A549 (cell line): Measurements from ENCODE around the gene KRT36. TPM values are rescaled to one million over a fixed set of nuclear protein-coding genes. Genes with fewer than 3 reads are reported as not detected.

Source experiments
- ATAC-seq, 2 experiments: fragments of 200-7000 bp in 1 of 2; fragments of >200 bp in 1 of 2; cut with Nextera tagmentation in 1 of 2; cut with Tn5 transposase in 1 of 2; 3 replicates each; pipeline versions ENCODE4 v1.8.0 to v1.9.1; 2018 to 2020; ENCODE audit warnings: mild to moderate bottlenecking in 1 of 2, moderate library complexity in 1 of 2
- CTCF ChIA-PET: fragments of 300-600 bp; sonication (Branson Sonifier 250); formaldehyde crosslinking; extraction: SDS; loops from one replicate; lab custom pipeline; 2021; ENCODE audit warnings: antibody characterized with exemption, inconsistent platforms; lab: Yijun Ruan, JAX
- POLR2A ChIA-PET: fragments of 350-600 bp; formaldehyde crosslinking; extraction: SDS; loops from one replicate; lab custom pipeline; 2021; ENCODE audit warnings: antibody characterized with exemption, inconsistent platforms; lab: Yijun Ruan, JAX
- DNase-seq, 2 experiments: peaks; one replicate each; pipeline versions ENCODE4 v3.0.0 to v3.0.0-alpha.2; 2011 to 2016; ENCODE audit warnings: low read depth in 1 of 2, low spot score in 1 of 2
- FAIRE-seq: peaks from 2 replicates; lab custom pipeline; 2011; peaks lifted over from hg19 to GRCh38; lab: Jason Lieb, UNC
- H3K27ac ChIP-seq, 2 experiments: fragments of >200 bp; sonication (Bioruptor Twin); formaldehyde crosslinking; 3 replicates each; pipeline ENCODE4 v1.5.1; 2016 to 2017
- H3K4me1 ChIP-seq: fragments of >200 bp; sonication (Bioruptor Twin); formaldehyde crosslinking; 3 replicates; pipeline ENCODE4 v1.6.1; 2016
- H3K4me2 ChIP-seq: fragments of >200 bp; sonication (Bioruptor Twin); formaldehyde crosslinking; 3 replicates; pipeline ENCODE4 v1.6.1; 2016
- H3K4me3 ChIP-seq: fragments of >200 bp; sonication (Bioruptor Twin); formaldehyde crosslinking; 3 replicates; pipeline ENCODE4 v1.5.1; 2016
- H3K9me3 ChIP-seq: fragments of >200 bp; sonication (Bioruptor Twin); formaldehyde crosslinking; 3 replicates; pipeline ENCODE4 v1.6.1; 2016
- BCL3 ChIP-seq: fragments of >200 bp; sonication (Bioruptor Twin); formaldehyde crosslinking; IDR thresholded peaks from 3 replicates; pipeline ENCODE4 v1.6.1; 2016
- CBX2 ChIP-seq: fragments of 200-600 bp; sonication (generic); IDR thresholded peaks from 2 replicates; pipeline ENCODE4 v1.6.1; 2016; ENCODE audit warnings: low read depth, mild to moderate bottlenecking, borderline replicate concordance
- EHMT2 ChIP-seq: fragments of 200-600 bp; sonication (generic); IDR thresholded peaks from 2 replicates; pipeline ENCODE4 v1.6.1; 2016; ENCODE audit warnings: antibody characterized with exemption, low read depth, mild to moderate bottlenecking, moderate library complexity
- FOSB ChIP-seq: fragments of 250-450 bp; sonication (Bioruptor Pico); IDR thresholded peaks from 2 replicates; pipeline ENCODE4 v1.5.0; 2020; ENCODE audit warnings: mild to moderate bottlenecking, moderate library complexity
- FOSL2 ChIP-seq, 2 experiments: fragments of 450-650 bp in 1 of 2; fragments of >200 bp in 1 of 2; sonication (Bioruptor Twin) in 1 of 2; formaldehyde crosslinking; IDR thresholded peaks; 2 replicates each; pipeline versions ENCODE4 v1.5.0 to v1.6.1; 2016 to 2020; ENCODE audit warnings: mild to moderate bottlenecking in 1 of 2, moderate library complexity in 1 of 2
- HDAC2 ChIP-seq: fragments of 200-600 bp; sonication (generic); IDR thresholded peaks from 2 replicates; pipeline ENCODE4 v1.6.1; 2016
- HEYL ChIP-seq: fragments of 250-450 bp; sonication (Bioruptor Pico); IDR thresholded peaks from 2 replicates; pipeline ENCODE4 v1.8.0; 2021; ENCODE audit warnings: mild to moderate bottlenecking, moderate library complexity
- HMGXB4 ChIP-seq: fragments of 250-450 bp; sonication (Bioruptor Pico); IDR thresholded peaks from 2 replicates; pipeline ENCODE4 v1.5.0; 2021; ENCODE audit warnings: mild to moderate bottlenecking, moderate library complexity, borderline replicate concordance
- HOXB13 ChIP-seq: fragments of 250-450 bp; sonication (Bioruptor Pico); IDR thresholded peaks from 2 replicates; pipeline ENCODE4 v1.5.0; 2020; ENCODE audit warnings: low read depth, mild to moderate bottlenecking, moderate library complexity
- HOXB5 ChIP-seq: fragments of 250-450 bp; sonication (Bioruptor Pico); IDR thresholded peaks from 2 replicates; pipeline ENCODE4 v1.5.0; 2020; ENCODE audit warnings: mild to moderate bottlenecking, moderate library complexity
- JUNB ChIP-seq: fragments of >200 bp; sonication (Bioruptor Twin); formaldehyde crosslinking; IDR thresholded peaks from 2 replicates; pipeline ENCODE4 v1.6.1; 2016
- KDM5A ChIP-seq: fragments of 200-600 bp; sonication (generic); IDR thresholded peaks from 2 replicates; pipeline ENCODE4 v1.6.1; 2016; ENCODE audit warnings: antibody characterized with exemption, mild to moderate bottlenecking
- MAZ ChIP-seq: fragments of 150-350 bp; IDR thresholded peaks from 2 replicates; pipeline ENCODE4 v1.6.1; 2014; ENCODE audit warnings: antibody characterized with exemption, low read depth, low read length, borderline replicate concordance
- MYC ChIP-seq: IDR thresholded peaks from 2 replicates; pipeline ENCODE4 v1.6.1; 2012; ENCODE audit warnings: mild to moderate bottlenecking, inconsistent platforms, low read length, improper control_type of control experiment, borderline replicate concordance
- NPAS2 ChIP-seq: fragments of 250-450 bp; sonication (Bioruptor Pico); IDR thresholded peaks from 2 replicates; pipeline ENCODE4 v1.8.0; 2022; ENCODE audit warnings: mild to moderate bottlenecking, moderate library complexity, borderline replicate concordance
- POLR2AphosphoS2 ChIP-seq: conservative IDR thresholded peaks from 2 replicates; pipeline ENCODE4 v1.6.1; 2012; ENCODE audit warnings: low read length, improper control_type of control experiment, inconsistent platforms
- REST ChIP-seq: fragments of 200-600 bp; sonication (generic); IDR thresholded peaks from 2 replicates; pipeline ENCODE4 v1.6.1; 2016; ENCODE audit warnings: antibody characterized with exemption, mild to moderate bottlenecking, moderate library complexity
- RFX5 ChIP-seq: fragments of 450-650 bp; IDR thresholded peaks from 2 replicates; pipeline ENCODE4 v1.7.1; 2014; ENCODE audit warnings: antibody characterized with exemption, mild to moderate bottlenecking, moderate library complexity
- SMC3 ChIP-seq: fragments of >200 bp; sonication (Bioruptor Twin); formaldehyde crosslinking; IDR thresholded peaks from 3 replicates; pipeline ENCODE4 v1.6.1; 2018; ENCODE audit warnings: inconsistent platforms
- WGBS: methylation state at CpG from one replicate; pipeline ENCODE4 v1.1.6; 2017; ENCODE audit errors: missing lambda C conversion rate; 5-methylcytosine and 5-hydroxymethylcytosine counted together
- polyA plus RNA-seq, 4 experiments: library from polyadenylated mRNA; depleted of rRNA in 3 of 4; stranded (reverse); fragments of >200 nt; fragmentation: RNase III in 1 of 4; extraction: RNeasy Plus Mini Kit Qiagen cat#74134 plus additional on column Dnase treatment in 1 of 4; gene quantifications; 2 replicates in 3 of 4; 3 replicates in 1 of 4; pipeline ENCODE4 v1.2.3, GENCODE V29; 2011 to 2017

Gene KRT36
- polyA plus RNA-seq, 2 of the 4 experiments (the other 2 are of a cell fraction), result not detected

- no peak for DNase-seq
- peak overlapping the region; percentile 59 to 83; a peak in 5 of 6 replicates for H3K27ac ChIP-seq
- POLR2A ChIA-PET, result interaction anchor here (1.3 kb wide), 2 partner anchors 19 to 159 kb away, joined by 5 to 10 read pairs; no protein-coding TSS in a partner anchor
- CTCF ChIA-PET, result interaction anchor here (0.8 to 6.9 kb wide), 12 partner anchors 8 to 672 kb away, joined by 3 to 101 read pairs (median 4); partner anchors contain the start of gene KRT15
- no peak overlapping the region for H3K4me3 ChIP-seq
- 88% methylated on average over 5 of the region's 5 CpGs for WGBS
- no peak for FAIRE-seq
- peaks cover 29% of the 10 kb centered on the region for H3K4me1 ChIP-seq
- TF ChIP-seq MYC, result no peak
- no peak for TF ChIP-seq REST
- TF ChIP-seq HOXB5, result no peak
- no peak for TF ChIP-seq JUNB
- no peak for TF ChIP-seq FOSB (CRISPR knock-in tag)
- no peak for TF ChIP-seq EHMT2
- TF ChIP-seq POLR2AphosphoS2, result no peak
- TF ChIP-seq FOSL2 (IDR thresholded peaks at IDR 0.05), result no peak
- no peak for TF ChIP-seq FOSL2 (CRISPR knock-in tag; IDR thresholded peaks at IDR 0.05)
- no peak for TF ChIP-seq HDAC2
- TF ChIP-seq HMGXB4 (CRISPR knock-in tag), result no peak
- TF ChIP-seq, all 56 proteins: peak for 0
- ATAC-seq, result no peak
- Histone ChIP-seq H3K9me3 (no peaks in the 10 kb centered on the region), H3K4me2 (peak overlapping the region; percentile 46)
Measured at GRCh38 chr17:41529491-41529915, 39.8 kb upstream of the KRT36 start.

GRCh38 chr17:41528959-41529353, 39.2 kb upstream of the KRT36 start:
- TF ChIP-seq HOXB13 (CRISPR knock-in tag) (no peak), HMGXB4 (CRISPR knock-in tag) (no peak), REST (no peak), BCL3 (no peak), RFX5 (no peak), HEYL (CRISPR knock-in tag) (no peak), MYC (no peak), SMC3 (no peak), CBX2 (no peak), NPAS2 (CRISPR knock-in tag) (no peak), FOSB (CRISPR knock-in tag) (no peak), KDM5A (no peak), MAZ (no peak)
- peaks cover 29% of the 10 kb centered on the region for H3K4me1 ChIP-seq
- no peaks in the 10 kb centered on the region for H3K9me3 ChIP-seq
- ATAC-seq, result no peak
- FAIRE-seq, result no peak
- no peak for DNase-seq
- H3K27ac ChIP-seq, result peak overlapping the region; percentile 59 to 83; a peak in 5 of 6 replicates
- ChIA-PET POLR2A (interaction anchor here (1.3 kb wide), 1 partner anchor 159 kb away, joined by 5 read pairs; no protein-coding TSS in a partner anchor), CTCF (interaction anchor here (1.3 to 6.9 kb wide), 9 partner anchors 10 to 672 kb away, joined by 3 to 101 read pairs (median 5); partner anchors contain the start of genes KRT15 and KRT20)
- WGBS, result 91% methylated on average over 10 of the region's 10 CpGs
- no peak overlapping the region for H3K4me3 ChIP-seq
- no peak overlapping the region; the same call in 2 of the 3 replicates for H3K4me2 ChIP-seq
